Activated naive CD4-positive, alpha-beta T cell treated with anti-CD3 and anti-CD28 coated beads, Interleukin-2, amount 50 U/mL, for 24 hours (primary cell): Measurements from ENCODE around the gene TRIM37.
"Not testable (repeated sequence)": the region's sequence is repeated elsewhere in the genome, so short reads cannot be mapped to it uniquely, and the experiment has no call there.

Source experiments
- H3K27ac Mint-ChIP-seq: one replicate; pipeline ENCODE4 v1.8.0; 2021; ENCODE audit warnings: mild to moderate bottlenecking, mixed read lengths
- H3K27me3 Mint-ChIP-seq: one replicate; pipeline ENCODE4 v1.8.0; 2021; ENCODE audit warnings: mixed read lengths
- H3K36me3 Mint-ChIP-seq: one replicate; pipeline ENCODE4 v1.8.0; 2021; ENCODE audit warnings: mixed read lengths
- H3K4me1 Mint-ChIP-seq: one replicate; pipeline ENCODE4 v1.8.0; 2021; ENCODE audit warnings: mixed read lengths
- H3K4me3 Mint-ChIP-seq: one replicate; pipeline ENCODE4 v1.8.0; 2021; ENCODE audit warnings: mild to moderate bottlenecking, mixed read lengths
- H3K9me3 Mint-ChIP-seq: one replicate; pipeline ENCODE4 v1.8.0; 2021; ENCODE audit warnings: mixed read lengths

The TRIM37 gene, protein sequence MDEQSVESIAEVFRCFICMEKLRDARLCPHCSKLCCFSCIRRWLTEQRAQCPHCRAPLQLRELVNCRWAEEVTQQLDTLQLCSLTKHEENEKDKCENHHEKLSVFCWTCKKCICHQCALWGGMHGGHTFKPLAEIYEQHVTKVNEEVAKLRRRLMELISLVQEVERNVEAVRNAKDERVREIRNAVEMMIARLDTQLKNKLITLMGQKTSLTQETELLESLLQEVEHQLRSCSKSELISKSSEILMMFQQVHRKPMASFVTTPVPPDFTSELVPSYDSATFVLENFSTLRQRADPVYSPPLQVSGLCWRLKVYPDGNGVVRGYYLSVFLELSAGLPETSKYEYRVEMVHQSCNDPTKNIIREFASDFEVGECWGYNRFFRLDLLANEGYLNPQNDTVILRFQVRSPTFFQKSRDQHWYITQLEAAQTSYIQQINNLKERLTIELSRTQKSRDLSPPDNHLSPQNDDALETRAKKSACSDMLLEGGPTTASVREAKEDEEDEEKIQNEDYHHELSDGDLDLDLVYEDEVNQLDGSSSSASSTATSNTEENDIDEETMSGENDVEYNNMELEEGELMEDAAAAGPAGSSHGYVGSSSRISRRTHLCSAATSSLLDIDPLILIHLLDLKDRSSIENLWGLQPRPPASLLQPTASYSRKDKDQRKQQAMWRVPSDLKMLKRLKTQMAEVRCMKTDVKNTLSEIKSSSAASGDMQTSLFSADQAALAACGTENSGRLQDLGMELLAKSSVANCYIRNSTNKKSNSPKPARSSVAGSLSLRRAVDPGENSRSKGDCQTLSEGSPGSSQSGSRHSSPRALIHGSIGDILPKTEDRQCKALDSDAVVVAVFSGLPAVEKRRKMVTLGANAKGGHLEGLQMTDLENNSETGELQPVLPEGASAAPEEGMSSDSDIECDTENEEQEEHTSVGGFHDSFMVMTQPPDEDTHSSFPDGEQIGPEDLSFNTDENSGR

DNA sequence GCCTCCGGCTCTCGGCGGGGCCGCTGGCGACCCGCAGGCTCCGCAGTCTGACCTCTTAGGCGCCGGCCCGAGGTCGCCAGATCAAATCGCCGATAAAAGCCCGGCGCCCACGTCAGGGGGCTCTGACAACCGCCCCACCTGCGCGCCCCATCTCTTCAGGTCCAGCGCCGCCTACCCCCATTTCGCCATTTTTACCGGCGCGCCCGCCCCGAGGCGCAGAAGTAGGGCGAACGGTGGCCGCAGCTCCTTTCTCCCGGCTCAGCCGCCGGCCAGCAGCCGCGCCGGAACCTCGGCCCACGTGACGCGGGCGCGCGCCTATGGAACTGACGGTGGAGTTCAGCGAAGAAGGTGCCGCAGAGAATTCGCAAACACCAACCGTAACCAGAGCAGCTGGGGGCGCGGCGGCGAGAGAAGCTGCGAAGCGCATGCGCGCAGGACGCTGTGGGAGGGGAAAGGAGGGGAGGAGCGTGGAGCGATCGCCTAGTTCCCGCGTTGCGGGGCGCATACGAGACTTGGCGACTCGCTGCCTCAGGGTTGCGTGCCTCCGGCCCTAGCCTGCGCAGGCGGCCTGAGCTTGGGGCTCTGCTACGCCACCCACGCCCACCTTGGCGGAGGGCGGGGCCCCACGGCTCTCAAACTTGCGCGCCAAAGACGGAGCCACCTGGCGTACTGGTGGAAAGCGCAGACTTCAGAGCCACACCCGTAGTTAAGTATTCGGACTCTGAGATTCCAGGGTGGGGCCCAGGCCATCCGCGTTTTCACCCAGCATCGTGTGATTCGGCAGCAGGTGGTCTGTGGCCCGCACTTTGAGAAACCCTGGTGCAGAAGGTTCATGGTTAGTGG, at the start of gene TRIM37:
TSS of gene TRIM37 (minus strand) at position 418 of the 843 bp plus-strand sequence. CDS start 419 bp downstream, outside the sequence.
- peak within 1 kb of the TSS; percentile 95 for H3K4me3 Mint-ChIP-seq
- H3K9me3 Mint-ChIP-seq: no peaks in the 10 kb centered on the region
- H3K36me3 Mint-ChIP-seq: peaks cover 7% of the 10 kb centered on the region
- H3K4me1 Mint-ChIP-seq: peaks cover 39% of the 10 kb centered on the region
- H3K27ac Mint-ChIP-seq: peak within 1 kb of the TSS; percentile 90
- H3K27me3 Mint-ChIP-seq: no peaks in the 10 kb centered on the region

DNA sequence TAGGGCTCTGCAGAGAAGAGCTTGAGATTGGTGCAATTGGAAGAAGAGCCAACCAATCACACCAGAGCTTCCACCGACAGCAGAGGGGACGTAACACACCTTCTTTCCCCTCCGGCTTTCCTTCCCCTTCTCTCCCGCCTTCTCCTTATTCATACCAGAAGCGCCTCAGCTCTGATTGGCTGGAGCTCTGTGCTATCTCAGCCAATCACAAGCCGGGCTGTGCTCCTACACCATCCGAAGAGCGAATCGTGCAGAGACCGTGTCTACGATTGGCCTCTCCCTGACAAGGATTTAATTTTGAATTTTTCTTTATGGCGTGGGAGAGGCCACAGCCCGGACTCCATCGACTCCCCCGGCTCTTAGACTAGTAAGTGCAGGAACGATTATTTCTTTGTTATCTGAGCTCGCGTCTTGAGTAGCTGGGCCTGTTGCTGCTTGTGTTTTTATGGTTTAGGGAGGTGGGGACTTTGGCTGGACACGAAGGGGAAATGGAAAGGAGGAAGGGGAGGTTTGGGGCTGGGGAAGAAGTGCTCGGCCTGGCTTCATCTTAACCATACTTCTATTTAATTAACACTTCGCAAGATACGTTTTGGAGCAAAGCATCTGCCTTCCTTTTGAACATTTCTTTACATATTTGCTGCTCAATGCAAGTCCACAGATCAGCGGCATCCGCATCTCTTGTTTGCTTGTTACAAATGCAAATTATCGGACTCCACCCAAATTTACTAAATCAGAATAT, 48.9 kb upstream of the TRIM37 start, which contains the start of gene PRR11:
TSS of gene PRR11 (plus strand) at position 308 of the 739 bp plus-strand sequence. CDS start 14,007 bp downstream, outside the sequence.
- H3K4me3 Mint-ChIP-seq: no peak within 1 kb of the TSS
- no peak within 1 kb of the TSS for H3K27ac Mint-ChIP-seq
- H3K4me1 Mint-ChIP-seq: peaks cover 24% of the 10 kb centered on the region
- no peaks in the 10 kb centered on the region for H3K9me3 Mint-ChIP-seq
- no peaks in the 10 kb centered on the region for H3K27me3 Mint-ChIP-seq
- H3K36me3 Mint-ChIP-seq: no peaks in the 10 kb centered on the region

DNA sequence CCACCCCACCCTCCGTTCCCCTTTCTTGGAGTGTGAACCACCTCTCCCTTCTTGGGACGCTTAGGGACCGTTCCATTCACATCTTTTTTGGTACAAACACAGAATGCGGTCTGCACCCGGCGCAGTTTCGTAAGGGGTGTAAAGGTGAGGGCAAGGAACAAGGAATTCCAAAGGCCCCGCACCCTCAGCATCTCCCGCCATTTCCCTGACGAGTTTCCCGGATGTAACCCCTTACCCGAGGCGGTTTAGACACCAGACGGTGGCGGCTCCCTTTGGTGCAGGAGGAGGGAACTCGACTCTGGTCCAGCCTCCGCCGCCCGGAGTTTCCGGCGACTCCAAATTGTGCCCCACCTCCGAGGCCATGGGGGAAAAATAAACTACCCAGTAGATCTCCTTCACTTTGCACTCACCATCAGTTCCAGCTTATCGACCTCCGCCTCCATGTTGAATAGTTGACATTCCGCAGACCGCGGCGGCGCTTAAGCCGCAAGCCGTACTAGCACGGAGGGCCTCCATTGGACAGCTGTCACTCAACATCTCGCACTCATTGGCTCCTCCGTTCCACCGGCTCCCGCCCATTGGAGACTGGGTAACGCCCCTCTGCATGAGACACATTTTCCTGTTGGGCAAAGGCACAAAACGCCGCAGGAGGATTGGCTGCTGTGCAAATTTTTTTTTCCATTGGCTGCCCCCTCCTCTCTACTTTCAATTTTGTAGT, 48.2 kb upstream of the TRIM37 start, which contains the start of gene SKA2:
TSS of gene SKA2 (minus strand) at position 466 of the 718 bp plus-strand sequence. CDS start at position 443, 23 bp downstream.
- Mint-ChIP-seq H3K9me3 (no peaks in the 10 kb centered on the region), H3K4me3 (no peak within 1 kb of the TSS), H3K36me3 (no peaks in the 10 kb centered on the region), H3K4me1 (peaks cover 29% of the 10 kb centered on the region), H3K27me3 (no peaks in the 10 kb centered on the region), H3K27ac (no peak within 1 kb of the TSS)

DNA sequence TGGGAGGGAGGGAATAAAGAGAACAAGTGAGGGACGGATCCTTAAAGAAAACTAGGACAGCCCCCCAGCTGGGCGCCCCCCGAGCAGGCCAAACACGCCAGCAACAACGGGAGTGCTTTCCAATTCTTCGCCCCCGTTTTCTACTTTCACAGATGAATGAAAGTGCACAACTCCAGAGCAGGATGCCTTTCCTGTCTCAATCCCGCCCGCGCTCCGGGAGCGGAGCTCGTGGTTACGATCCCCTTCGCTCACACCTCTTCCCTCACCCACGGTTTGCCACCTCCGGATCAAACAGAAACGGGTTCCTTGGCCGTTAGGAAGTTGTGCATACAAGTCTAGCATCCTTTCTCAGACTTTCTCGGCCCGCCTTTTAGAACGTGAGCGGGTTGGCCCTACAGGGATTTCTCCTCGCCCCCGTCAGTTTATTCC, 47.6 kb upstream of the TRIM37 start:
- peaks cover 34% of the 10 kb centered on the region for H3K4me1 Mint-ChIP-seq

DNA sequence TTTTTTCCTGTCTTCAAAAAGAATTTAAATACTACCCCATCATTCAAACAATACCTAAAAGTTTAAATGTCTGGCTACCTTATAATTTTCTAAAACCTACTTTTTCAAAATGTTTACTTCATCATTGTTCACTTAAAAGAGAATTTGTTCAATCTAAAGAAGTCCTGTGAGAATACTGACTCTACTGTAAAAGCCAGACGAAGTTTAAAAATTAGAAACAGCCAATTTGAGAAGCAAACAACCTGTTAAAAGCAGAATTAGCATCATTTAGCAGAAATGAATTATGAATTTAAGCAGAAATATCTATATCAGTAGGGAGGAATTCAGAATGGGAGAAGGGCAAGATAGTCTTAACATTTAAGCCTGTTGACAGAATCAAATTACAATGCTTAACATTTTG, 46.2 kb upstream of the TRIM37 start:
- peaks cover 38% of the 10 kb centered on the region for H3K4me1 Mint-ChIP-seq
- no peak overlapping the region for H3K4me3 Mint-ChIP-seq
- H3K9me3 Mint-ChIP-seq: no peaks in the 10 kb centered on the region
- H3K27me3 Mint-ChIP-seq: no peaks in the 10 kb centered on the region
- H3K27ac Mint-ChIP-seq: no peak overlapping the region
- peaks cover 1% of the 10 kb centered on the region for H3K36me3 Mint-ChIP-seq

More for the DNA sequence above, 47.6 kb upstream of the TRIM37 start:
- H3K4me3 Mint-ChIP-seq: no peak overlapping the region
- peaks cover 1% of the 10 kb centered on the region for H3K36me3 Mint-ChIP-seq
- H3K27ac Mint-ChIP-seq: no peak overlapping the region
- no peaks in the 10 kb centered on the region for H3K9me3 Mint-ChIP-seq
- H3K27me3 Mint-ChIP-seq: no peaks in the 10 kb centered on the region

DNA sequence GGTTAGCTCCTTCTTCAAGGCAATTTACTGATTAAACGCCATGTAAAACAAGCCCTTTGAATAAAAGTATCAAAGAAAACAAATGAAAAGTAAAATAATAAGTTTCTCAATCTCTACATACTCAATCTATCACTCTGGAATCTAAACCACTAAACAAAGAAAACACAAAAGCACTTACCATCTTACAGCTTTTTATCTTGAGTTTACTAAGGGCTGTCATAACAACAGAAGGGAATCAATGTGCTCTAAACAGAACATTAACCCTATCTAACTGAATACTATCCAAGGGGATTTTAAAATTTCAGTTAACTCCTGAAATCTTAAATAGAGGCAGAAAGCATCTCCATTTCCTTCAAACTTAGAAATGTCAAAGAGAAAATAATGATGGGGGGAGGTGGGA, 44.9 kb upstream of the TRIM37 start:
- Mint-ChIP-seq H3K36me3 (peaks cover 1% of the 10 kb centered on the region), H3K27me3 (no peaks in the 10 kb centered on the region), H3K4me3 (no peak overlapping the region), H3K4me1 (peaks cover 38% of the 10 kb centered on the region), H3K27ac (no peak overlapping the region), H3K9me3 (no peaks in the 10 kb centered on the region)

DNA sequence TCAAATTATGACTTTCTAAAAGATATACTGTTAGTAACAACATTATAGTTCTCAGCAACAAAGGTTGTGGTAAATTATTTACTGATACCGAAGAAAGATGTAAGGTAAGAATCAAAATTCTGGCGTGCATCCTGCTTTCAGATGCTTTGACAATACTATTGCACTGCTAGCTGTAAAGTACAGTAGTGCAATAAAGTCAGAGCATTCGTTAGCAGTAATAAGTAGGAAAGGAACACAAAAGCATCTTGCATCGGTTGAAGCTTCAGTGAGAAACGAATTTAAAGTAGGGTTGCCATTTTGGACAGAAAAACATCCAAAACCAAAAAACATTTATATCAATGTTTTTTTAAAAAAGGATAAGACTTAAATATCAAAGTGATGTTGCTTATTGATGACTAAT, 44.3 kb upstream of the TRIM37 start:
- Mint-ChIP-seq H3K36me3 (peaks cover 1% of the 10 kb centered on the region), H3K27ac (no peak overlapping the region), H3K27me3 (no peaks in the 10 kb centered on the region), H3K4me1 (peaks cover 38% of the 10 kb centered on the region), H3K4me3 (no peak overlapping the region), H3K9me3 (no peaks in the 10 kb centered on the region)

DNA sequence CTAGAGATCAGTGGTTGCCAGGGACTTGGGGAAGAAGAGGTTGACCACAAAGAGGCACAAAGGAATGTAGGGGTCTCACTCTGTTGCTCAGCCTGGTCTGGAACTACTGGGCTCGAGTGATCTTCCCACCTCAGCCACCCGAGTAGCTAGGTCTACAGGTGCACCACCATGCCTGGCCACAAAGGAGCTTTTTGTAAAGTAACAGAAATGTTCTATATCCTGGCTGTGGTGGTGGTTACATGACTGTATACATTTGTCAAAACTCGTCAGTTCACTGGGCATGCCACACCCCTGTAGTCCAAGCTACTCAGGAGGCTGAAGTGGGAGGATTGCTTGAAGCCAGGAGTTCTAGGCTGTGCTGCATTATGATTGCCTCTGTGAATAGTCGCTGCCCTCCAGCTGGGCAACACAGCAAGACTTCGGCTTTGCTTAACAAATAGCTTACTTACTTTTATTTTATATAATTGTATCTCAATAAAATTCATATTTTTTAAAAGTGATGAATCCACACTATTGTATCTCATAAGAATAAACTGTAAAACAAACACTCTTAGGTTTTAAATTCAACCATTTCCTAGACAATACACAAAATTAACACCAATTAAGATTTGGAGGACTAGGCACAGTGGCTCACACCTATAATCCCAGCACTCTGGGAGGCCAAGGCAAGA, 43.3 kb upstream of the TRIM37 start:
- no peaks in the 10 kb centered on the region for H3K9me3 Mint-ChIP-seq
- H3K27ac Mint-ChIP-seq: no peak overlapping the region
- H3K4me3 Mint-ChIP-seq: no peak overlapping the region
- H3K36me3 Mint-ChIP-seq: peaks cover 1% of the 10 kb centered on the region
- H3K27me3 Mint-ChIP-seq: no peaks in the 10 kb centered on the region
- H3K4me1 Mint-ChIP-seq: peaks cover 43% of the 10 kb centered on the region

DNA sequence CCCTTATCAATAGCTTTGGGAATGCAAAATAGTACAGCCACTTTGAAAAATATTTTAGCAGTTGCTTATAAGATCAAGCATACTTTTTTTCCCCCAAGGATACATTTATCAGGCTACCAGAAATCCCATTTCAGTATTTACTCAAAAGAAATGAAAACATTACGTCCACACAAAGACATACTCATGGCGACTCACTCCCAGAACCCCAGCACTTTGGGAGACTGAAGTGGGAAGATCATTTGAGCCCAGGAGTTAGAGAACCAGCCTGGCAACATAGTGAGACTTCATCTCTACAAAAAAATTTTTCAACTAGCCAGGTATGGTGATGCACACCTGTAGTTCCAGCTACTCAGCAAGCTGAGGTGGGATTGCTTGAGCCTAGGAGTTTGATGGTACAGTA, 42.4 kb upstream of the TRIM37 start:
- no peak overlapping the region for H3K4me3 Mint-ChIP-seq
- H3K27me3 Mint-ChIP-seq: no peaks in the 10 kb centered on the region
- H3K4me1 Mint-ChIP-seq: peaks cover 48% of the 10 kb centered on the region
- H3K9me3 Mint-ChIP-seq: no peaks in the 10 kb centered on the region
- no peak overlapping the region for H3K27ac Mint-ChIP-seq
- H3K36me3 Mint-ChIP-seq: peaks cover 1% of the 10 kb centered on the region

DNA sequence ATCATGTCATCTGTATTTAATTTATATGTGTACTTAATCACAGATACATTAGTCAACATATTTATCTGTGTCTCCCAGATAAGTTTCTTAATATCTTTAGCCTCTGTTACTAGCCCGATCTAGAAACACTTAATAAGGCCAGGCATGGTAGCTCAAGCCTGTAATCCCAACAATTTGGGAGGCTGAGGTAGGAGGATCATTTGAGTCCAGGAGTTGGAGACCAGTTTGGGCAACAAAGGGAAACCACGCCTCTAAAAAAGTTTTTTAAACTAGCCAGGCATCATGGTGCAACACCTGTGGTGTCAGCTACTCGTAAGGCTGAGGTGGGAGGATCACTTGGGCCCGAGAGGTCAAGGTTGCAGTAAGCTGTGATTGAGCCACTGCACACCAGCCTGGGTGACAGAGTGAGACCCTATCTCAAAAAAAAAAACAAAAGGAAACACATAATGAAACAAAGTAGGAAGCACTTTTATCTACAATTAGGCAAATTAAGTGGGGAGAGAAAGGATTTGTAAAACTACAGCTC, 39.0 kb upstream of the TRIM37 start:
- Mint-ChIP-seq H3K4me3 (no peak overlapping the region), H3K36me3 (peaks cover 1% of the 10 kb centered on the region), H3K9me3 (no peaks in the 10 kb centered on the region), H3K27ac (peak overlapping the region; percentile 31), H3K27me3 (no peaks in the 10 kb centered on the region), H3K4me1 (peaks cover 24% of the 10 kb centered on the region)

DNA sequence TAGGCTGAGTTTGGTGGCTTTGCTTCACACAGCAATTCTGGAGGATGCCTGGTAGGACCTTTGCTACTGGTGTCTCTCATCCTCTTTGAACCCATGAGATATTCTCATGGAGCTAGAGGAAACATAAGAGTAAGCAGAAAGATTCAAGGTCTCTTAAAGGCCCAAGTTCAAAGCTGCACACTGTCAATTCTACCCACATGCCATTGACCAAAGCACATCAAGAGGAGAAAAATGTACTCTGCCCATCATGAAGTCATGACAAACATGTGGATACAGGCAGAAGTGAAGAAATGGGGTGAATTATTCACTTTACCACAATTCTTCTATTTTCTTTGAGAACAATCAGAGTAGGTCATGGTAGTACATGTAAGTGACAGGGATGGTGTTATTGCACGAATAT, 35.2 kb upstream of the TRIM37 start:
- peaks cover 2% of the 10 kb centered on the region for H3K36me3 Mint-ChIP-seq
- no peak overlapping the region for H3K4me3 Mint-ChIP-seq
- H3K27ac Mint-ChIP-seq: no peak overlapping the region
- no peaks in the 10 kb centered on the region for H3K9me3 Mint-ChIP-seq
- peaks cover 10% of the 10 kb centered on the region for H3K4me1 Mint-ChIP-seq
- H3K27me3 Mint-ChIP-seq: no peaks in the 10 kb centered on the region

DNA sequence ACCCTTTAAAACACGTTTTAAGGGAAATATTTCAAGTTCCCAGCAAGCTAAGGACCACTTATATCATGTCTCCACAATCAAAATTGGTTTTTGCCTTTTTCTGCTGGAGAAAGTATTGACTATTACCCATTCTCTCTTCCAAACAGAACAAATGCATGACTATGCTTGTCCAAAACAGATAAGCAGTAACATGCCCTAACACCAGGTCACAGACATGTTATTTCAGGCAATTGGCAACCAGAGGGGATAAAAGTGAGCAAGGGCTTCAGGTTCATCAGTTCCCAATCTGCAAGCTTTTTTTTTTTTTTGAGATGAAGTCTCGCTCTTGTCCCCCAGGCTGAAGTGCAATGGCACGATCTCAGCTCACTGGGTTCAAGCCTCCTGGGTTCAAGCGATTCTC, 33.3 kb upstream of the TRIM37 start:
- H3K9me3 Mint-ChIP-seq: no peaks in the 10 kb centered on the region
- H3K36me3 Mint-ChIP-seq: peaks cover 2% of the 10 kb centered on the region
- H3K4me1 Mint-ChIP-seq: peaks cover 4% of the 10 kb centered on the region
- H3K27ac Mint-ChIP-seq: no peak overlapping the region
- no peak overlapping the region for H3K4me3 Mint-ChIP-seq
- no peaks in the 10 kb centered on the region for H3K27me3 Mint-ChIP-seq

DNA sequence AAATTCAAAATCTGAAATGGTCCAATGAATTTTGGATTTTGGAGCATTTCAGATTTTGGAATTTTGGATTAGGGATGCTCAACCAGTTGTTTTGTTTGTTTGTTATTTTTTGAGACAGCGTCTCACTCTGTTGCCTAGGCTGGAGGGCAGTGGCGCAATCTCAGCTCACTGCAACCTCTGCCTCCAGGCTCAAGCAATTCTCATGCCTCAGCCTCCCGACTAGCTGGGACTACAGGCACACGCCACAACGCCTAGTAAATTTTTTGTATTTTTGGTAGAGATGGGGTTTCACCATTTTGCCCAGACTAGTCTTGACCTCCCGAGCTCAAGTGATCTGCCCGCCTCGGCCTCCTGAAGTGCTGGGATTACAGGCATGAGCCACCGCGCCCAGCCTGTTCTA, 31.7 kb upstream of the TRIM37 start:
- H3K36me3 Mint-ChIP-seq, H3K27me3 Mint-ChIP-seq, H3K27ac Mint-ChIP-seq, H3K4me1 Mint-ChIP-seq, H3K9me3 Mint-ChIP-seq, H3K4me3 Mint-ChIP-seq: not testable (repeated sequence)
